AG08395 (cell line): Measurements from ENCODE around the gene BBS1.
"Not testable (repeated sequence)": the region's sequence is repeated elsewhere in the genome, so short reads cannot be mapped to it uniquely, and the experiment has no call there.

ENCODE experiments used
- DNase-seq: peaks from one replicate; pipeline ENCODE4 v3.0.0; 2012; ENCODE audit warnings: mixed read lengths, low spot score

The BBS1 gene

DNA sequence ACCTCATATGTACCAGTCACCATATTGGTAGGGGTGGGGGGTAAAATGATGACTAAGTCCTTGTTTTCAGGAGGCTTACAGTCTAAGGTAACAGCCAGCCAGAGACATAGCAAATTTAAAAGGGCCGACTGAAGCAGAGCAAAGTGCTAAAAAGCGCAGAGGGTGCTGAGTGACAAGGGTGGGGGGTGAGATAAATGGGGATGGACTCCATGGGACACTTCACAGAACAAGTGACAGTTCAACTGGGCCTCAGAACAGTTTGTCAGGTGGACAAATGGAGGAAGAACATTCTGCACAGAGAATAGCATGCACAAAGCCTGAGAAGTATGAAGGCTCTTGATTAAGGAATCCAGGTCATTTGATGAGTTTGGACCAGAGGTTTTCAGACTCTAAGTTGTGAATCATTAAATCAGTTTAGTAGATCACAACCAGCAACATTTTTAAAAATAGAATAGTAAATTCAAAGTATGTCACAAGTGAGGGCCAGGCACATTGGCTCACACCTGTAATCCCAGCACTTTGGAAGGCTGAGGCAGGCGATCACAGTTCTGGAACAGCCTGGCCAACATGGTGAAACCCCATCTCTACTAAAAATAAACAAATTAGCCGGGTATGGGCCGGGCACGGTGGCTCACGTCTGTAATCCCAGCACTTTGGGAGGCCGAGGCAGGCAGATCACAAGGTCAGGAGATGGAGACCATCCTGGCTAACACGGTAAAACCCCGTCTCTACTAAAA is 14.0 kb downstream of the BBS1 start:
- DNase-seq = no peak

DNA sequence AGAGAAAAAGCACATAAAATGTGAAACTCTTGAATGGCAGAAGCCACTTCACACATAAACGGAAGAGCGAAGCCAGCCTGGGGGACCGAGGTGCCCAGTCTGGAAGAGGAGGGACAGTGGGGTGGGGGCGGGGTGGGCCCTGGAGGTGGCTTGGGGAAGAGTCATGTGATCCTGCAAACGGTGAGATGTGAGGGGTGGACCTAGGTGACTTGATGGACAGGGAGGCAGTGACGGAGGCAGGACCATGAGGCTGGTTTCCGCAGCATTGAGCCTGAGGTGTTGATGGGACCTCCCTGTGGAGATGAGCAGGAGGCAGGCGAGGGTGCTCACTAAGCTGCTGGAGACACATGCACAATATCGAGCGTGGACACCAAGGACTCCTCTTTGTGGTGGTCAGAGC is 18.6 kb downstream of the BBS1 start:
- no peak for DNase-seq

DNA sequence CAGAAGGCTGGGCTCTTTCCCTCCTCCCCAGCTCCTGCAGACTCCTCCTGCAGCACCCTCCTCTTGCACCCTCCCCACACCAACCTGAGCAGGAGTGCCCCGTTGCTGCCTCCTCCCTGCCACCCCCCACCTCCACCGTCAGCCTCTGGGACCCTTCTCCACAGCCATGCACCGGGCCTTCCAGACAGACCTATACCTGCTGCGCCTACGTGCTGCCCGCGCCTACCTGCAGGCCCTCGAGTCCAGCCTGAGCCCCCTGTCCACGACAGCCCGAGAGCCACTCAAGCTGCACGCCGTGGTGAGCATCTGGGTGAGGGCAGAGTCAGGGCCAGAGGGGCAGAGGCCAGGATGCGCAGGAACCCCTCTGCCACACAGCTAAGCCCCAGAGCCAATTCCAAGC is 19.2 kb downstream of the BBS1 start:
- DNase-seq = no peak

DNA sequence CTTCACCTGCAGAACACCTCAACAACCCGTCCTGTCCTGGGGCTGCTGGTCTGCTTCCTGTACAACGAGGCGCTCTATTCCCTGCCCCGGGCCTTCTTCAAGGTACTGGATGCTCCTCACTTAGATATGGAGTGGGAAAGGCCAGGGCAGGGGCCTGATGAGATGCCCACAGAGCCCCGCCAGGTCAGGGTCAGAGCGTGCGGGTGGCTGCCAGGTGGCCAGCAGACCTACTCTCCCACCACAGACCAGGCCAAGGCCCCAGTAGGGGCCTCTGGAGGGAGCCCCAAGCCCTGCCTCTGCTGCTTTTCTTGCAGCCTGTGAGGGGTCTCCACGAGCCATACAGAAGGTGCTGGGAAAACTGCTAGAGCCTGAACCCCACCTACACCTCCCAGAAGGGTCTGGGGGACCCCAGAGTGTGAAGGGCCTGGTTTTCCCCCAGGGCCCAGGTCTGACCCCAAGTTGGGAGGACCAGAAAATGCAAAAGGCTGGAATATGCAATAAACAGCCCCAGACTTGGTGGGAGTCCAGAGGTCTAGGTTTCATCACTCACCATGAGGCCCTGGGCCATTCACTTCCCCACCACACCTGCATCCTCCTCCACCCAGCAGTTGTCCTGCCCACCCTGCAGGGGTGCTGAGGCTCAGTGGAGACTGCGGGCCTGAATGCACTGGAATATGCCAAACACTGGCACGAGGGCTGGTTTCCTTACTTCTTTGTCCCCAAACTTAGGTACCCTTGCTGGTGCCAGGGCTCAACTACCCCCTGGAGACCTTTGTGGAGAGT is 20.7 kb downstream of the BBS1 start:
- no peak for DNase-seq

DNA sequence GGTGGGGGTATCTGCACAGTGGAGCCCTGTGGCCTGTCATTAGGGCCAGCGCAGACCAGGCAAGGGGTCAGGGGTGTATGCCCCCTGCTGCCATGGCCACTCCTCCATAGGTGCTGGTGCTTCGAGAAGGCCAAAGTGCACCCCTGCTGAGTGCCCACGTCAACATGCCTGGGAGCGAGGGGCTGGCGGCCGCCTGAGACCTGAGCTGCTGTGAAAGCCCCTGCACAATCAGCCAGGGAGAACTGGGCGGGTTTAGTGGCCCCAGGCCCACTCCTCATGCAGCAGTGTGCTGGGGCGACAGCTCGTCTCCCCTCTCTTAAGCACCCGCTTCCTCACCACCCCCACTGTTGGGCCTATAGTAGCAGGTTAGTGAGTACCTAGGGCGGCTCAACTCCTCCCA is 21.4 kb downstream of the BBS1 start:
- DNase-seq = no peak

- DNase-seq = no peak
These were observed 22.3 kb downstream of the BBS1 start for GRCh38 chr11:66532784-66533183.

- DNase-seq = no peak
These were observed 28.9 kb downstream of the BBS1 start for GRCh38 chr11:66539170-66539869.

GRCh38 chr11:66539870-66540213 is 29.4 kb downstream of the BBS1 start:
- DNase-seq = no peak

DNA sequence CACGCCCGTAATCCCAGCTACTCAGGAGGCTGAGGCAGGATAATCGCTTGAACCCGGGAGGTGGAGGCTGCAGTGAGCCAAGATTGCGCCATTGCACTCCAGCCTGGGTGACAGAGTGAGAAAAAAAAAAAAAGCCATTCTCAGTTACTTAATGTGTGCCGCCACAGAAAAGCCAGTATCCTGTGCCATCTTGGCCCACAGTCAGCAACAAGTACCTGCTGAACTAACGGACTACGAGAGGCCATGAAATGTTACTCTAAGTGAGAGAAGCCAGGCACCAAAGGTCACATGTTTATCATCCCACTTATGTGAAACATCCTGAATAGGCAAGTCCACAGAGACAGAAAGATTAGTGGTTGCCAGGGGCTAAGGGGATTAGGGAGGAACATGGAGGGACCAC is 30.2 kb downstream of the BBS1 start:
- DNase-seq = not testable (repeated sequence)

DNA sequence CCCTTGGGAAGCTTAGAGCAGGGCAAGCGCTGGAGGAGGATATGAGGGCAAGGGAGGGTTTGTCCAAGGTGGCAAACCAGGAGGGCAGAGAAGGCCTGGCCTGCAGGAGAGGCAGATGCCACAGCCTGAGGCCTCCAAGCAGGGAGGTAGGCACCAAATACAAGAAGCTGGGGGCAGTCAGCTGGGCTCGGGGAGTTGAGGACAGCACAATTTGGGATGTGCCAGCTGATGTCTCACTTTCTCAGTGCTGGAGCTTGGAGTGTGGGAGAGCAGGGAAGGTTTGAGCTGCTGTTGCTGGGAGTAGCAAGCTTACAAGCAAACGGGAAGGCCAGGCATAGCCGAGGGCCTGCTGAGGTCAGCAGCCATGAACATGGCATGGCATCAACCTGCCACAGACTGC is 31.5 kb downstream of the BBS1 start:
- DNase-seq = no peak

DNA sequence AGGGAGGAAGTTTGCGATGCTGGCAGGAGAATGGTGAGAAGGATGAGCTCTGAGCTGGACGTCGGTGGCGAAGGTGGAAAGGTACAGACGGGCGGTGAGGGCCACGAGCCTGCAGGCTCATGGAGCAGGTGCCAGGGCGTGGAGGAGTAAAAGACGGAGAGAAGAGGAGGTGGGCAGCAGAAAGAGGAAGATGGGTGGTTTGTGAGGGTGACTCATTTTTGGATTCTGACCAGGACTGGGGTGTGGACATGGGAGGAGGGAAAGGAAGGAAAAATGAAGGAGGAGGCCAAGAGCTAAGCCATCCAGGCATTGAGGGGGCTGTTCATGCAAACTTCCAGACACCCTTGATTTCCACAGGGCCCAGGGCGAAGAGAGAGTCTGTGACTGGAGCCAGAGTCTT is 31.9 kb downstream of the BBS1 start:
- peak; percentile 33 for DNase-seq

DNA sequence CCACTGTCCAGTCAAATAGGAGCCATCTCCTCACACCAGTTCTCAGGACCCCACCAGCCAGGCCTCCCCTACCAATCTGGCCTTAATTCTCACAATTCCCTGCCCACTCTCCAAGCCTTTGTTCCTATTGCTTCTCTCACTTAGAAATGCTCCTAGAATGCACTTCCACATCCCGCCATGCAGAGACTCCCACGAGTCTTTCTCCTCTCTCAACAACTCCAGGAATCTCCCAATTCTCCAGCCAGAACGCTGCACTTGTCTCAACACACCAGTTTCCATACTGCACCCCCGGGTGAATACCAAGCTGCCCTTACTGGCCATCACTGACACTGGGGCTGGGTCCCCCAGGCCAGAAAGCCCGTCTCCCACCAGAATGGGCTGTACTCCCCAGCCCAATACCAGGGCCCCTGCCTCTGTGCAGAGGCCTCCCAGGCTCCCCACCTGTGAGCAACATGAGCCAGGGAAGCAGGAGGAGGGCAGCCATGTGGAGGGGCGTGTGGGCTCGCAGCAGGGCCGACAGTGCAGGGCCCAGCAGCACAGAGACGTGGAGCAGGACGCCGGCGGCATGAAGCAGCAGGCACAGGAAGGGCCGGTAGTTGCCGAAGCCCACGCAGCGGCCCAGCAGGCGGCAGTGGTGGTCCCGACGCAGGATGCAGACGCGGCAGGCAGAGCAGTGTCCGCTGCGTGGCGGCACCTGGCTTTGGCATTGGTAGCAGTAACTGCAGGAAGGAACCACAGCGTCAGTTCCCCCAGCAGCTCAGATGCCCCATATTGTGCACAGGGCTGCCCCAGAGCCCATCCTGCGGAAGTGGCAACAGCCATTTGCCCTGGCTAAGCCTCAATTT is 33.0 kb downstream of the BBS1 start:
- peak; percentile 31 for DNase-seq

- DNase-seq = not testable (repeated sequence)
These were observed 34.5 kb downstream of the BBS1 start for GRCh38 chr11:66544952-66545351.

- peak; percentile 99 for DNase-seq
These were observed 35.4 kb downstream of the BBS1 start, which contains the start of gene ZDHHC24 for GRCh38 chr11:66545701-66546367. Gene ZDHHC24 (minus strand): TSS chr11:66546048. CDS start chr11:66546003, 45 bp downstream.

DNA sequence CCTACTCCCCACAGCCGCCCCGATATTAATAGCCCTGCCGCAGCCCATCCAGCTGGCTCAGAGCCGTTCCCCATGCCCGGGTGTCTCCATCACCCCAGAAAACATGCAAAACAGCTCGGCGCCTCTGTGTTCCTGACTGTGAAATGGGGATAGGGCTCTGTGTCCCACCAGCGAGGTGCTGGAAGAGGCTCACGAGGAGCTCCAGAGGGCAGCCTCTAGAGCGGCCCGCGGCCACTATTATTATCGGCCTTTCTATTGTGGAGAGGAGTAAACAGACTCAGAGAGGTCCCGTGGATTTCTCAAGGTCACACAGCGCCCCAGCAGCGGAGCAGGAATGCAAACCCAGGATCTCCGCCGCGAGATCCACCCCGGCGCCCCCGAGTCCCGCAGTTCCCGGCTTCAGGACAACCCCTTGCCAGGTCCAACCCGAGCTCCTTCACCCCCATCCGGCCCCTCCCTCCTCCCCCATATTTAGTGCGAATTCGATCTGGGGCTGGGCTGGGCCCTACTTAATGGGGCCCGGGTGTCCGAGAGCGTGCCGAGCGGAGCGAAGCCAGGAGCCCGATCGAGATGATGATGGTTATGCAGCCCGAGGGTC is 36.0 kb downstream of the BBS1 start, which contains the start of gene ACTN3:
Gene ACTN3, plus strand, starts transcription at position 536 of the 598 bp plus-strand sequence. Its CDS starts 35 bp downstream, at position 571.
- peak; percentile 28 for DNase-seq

GRCh38 chr11:66546966-66547661 is 36.7 kb downstream of the BBS1 start:
- no peak for DNase-seq

DNA sequence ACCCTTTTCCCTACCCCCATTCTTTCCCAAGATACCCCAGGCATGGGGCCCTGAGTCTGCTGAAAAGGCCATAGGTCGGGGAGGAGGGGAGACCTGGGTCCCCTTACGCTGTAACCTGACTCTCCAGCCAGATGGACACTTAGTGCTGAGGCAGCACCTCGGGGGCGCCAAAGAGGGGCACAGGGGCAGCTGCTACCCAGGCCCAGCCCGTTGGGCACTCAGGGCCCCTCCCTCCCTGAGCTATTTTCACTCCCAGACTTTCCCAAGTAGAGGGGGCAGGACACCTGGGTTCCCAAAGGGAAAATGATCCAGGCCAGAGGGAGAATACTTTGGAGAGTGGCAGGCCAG is 37.2 kb downstream of the BBS1 start:
- no peak for DNase-seq

GRCh38 chr11:66548041-66548440 is 37.6 kb downstream of the BBS1 start:
- no peak for DNase-seq

DNA sequence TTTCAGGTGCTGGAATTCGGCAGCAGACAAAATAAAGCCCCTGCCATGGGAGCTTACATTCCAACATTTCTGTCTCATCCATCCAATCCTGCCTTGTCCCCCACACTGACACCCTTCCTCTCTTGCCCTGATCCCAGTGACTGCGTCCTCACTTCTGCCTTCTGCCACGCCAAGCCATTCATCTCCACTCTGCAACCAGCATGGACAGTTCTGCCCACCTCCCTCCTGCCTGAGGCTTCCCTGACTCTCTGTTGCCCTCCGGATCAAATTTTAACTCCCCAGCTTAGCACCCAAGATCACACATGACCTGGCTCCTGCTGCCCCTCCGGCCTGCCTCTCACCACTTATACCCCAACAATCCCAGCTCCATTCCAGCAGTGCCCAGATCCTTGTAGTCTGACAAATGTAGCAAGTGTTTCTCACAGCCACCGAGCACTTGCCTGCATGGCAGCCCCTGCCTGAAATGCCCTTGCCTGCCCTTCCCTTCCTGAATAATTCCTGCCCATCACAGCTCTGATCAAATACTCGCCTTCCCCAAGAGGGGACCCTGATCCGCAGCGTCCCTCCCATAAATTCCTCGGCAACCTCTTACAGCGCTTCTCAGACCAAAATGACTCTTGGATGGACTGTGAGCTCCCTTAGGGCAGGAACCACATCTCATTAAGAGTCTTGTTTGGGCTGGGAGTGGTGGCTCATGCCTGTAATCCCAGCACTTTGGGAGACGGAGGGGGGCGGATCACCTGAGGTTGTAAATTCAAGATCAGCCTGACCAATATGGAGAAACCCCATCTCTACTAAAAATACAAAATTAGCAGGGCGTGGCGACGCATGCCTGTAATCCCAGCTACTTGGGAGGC is 38.6 kb downstream of the BBS1 start:
- DNase-seq = no peak
